Measurements from ENCODE around the gene TMEM140. TPM values are rescaled to one million over a fixed set of nuclear protein-coding genes. Genes with fewer than 3 reads are reported as not detected.
"Not testable (repeated sequence)": the region's sequence is repeated elsewhere in the genome, so short reads cannot be mapped to it uniquely, and the experiment has no call there.

Gene TMEM140
- total and polyA plus RNA-seq, 11 donors, result 6.7 to 131 (median 26.5) TPM

GRCh38 chr7:135114622-135115021 lies 33.2 kb upstream of the TMEM140 start:
- no peak for ATAC-seq
- H3K27me3 ChIP-seq, result no peaks in the 10 kb centered on the region
- no peaks in the 10 kb centered on the region for H3K36me3 ChIP-seq
- no peaks in the 10 kb centered on the region for H3K4me1 ChIP-seq
- intact Hi-C loops (cut with DNase I), result no loop called here
- H3K9me3 ChIP-seq, result peaks cover 0 to 4% (median 0%) of the 10 kb centered on the region in 12 donors
- TF ChIP-seq CTCF (IDR thresholded peaks at IDR 0.05), result no peak
- TF ChIP-seq POLR2A (IDR thresholded peaks at IDR 0.05), result no peak
- no peak overlapping the region for H3K4me3 ChIP-seq
- no peak overlapping the region for H3K27ac ChIP-seq
- no peak for DNase-seq
- 95 to 99% (median 97%) methylated on average over 1 of the region's 1 CpG for WGBS, 4 donors

- no peak for TF ChIP-seq CTCF (IDR thresholded peaks at IDR 0.05)
- TF ChIP-seq POLR2A (IDR thresholded peaks at IDR 0.05), result no peak
- Histone ChIP-seq H3K9me3 (peaks cover 0 to 22% (median 6%) of the 10 kb centered on the region in 12 donors), H3K27me3 (no peaks in the 10 kb centered on the region), H3K4me3 (no peak overlapping the region), H3K36me3 (no peaks in the 10 kb centered on the region), H3K27ac (no peak overlapping the region), H3K4me1 (no peaks in the 10 kb centered on the region)
- 90 to 100% (median 95%) methylated on average over 1 of the region's 1 CpG for WGBS, 4 donors
- no peak for DNase-seq
- no peak for ATAC-seq
- intact Hi-C loops (cut with DNase I), result no loop called here
Measured at GRCh38 chr7:135117096-135117495, 30.8 kb upstream of the TMEM140 start.

- H3K4me1 ChIP-seq, result no peaks in the 10 kb centered on the region
- peaks cover 0 to 22% (median 6%) of the 10 kb centered on the region in 12 donors for H3K9me3 ChIP-seq
- H3K4me3 ChIP-seq, result no peak overlapping the region
- no peak overlapping the region for H3K27ac ChIP-seq
- TF ChIP-seq CTCF (IDR thresholded peaks at IDR 0.05), result no peak
- TF ChIP-seq POLR2A (IDR thresholded peaks at IDR 0.05), result no peak
- WGBS, 4 donors, result 68 to 76% (median 73%) methylated on average over 6 of the region's 6 CpGs
- H3K36me3 ChIP-seq, result no peaks in the 10 kb centered on the region
- ATAC-seq (peak in 2 of 4 donors; percentile 34 to 92), DNase-seq (peak in 3 of 5 donors; percentile 16 to 73 (median 73))
- intact Hi-C loops (cut with DNase I), result loop anchor here in 1 of 10 donors (10.0 kb wide), 1 partner anchor 97 kb away; no protein-coding TSS in a partner anchor
- no peaks in the 10 kb centered on the region for H3K27me3 ChIP-seq
Measured at GRCh38 chr7:135121868-135122267, 26.0 kb upstream of the TMEM140 start.

GRCh38 chr7:135124631-135125030 lies 23.2 kb upstream of the TMEM140 start:
- intact Hi-C loops (cut with DNase I), result loop anchor here in 1 of 10 donors (10.0 kb wide), 1 partner anchor 100 kb away; no protein-coding TSS in a partner anchor
- DNase-seq, H3K27ac ChIP-seq, H3K36me3 ChIP-seq, H3K4me3 ChIP-seq, H3K4me1 ChIP-seq, ATAC-seq, H3K27me3 ChIP-seq: not testable (repeated sequence)
- H3K9me3 ChIP-seq, result peaks cover 0 to 18% (median 5%) of the 10 kb centered on the region in 12 donors
- 85 to 91% (median 89%) methylated on average over 3 of the region's 3 CpGs for WGBS, 4 donors

GRCh38 chr7:135128931-135129330 lies 18.9 kb upstream of the TMEM140 start:
- no peak for DNase-seq
- no peak overlapping the region for H3K27ac ChIP-seq
- 91 to 100% (median 96%) methylated on average over 1 of the region's 1 CpG for WGBS, 4 donors

More at GRCh38 chr7:135128931-135129330, 18.9 kb upstream of the TMEM140 start:
- Histone ChIP-seq H3K9me3 (peaks cover 0 to 12% (median 2%) of the 10 kb centered on the region in 12 donors), H3K4me3 (no peak overlapping the region), H3K27me3 (no peaks in the 10 kb centered on the region), H3K36me3 (no peaks in the 10 kb centered on the region), H3K4me1 (no peaks in the 10 kb centered on the region)
- intact Hi-C loops (cut with DNase I), result loop anchor here in 1 of 10 donors (10.0 kb wide), 1 partner anchor 104 kb away; no protein-coding TSS in a partner anchor
- TF ChIP-seq POLR2A (IDR thresholded peaks at IDR 0.05), result no peak
- no peak for TF ChIP-seq CTCF (IDR thresholded peaks at IDR 0.05)
- ATAC-seq, result no peak
